ENCODE measurements around the gene NOS2.
"Not testable (repeated sequence)": the region's sequence is repeated elsewhere in the genome, so short reads cannot be mapped to it uniquely, and the experiment has no call there.

DNA sequence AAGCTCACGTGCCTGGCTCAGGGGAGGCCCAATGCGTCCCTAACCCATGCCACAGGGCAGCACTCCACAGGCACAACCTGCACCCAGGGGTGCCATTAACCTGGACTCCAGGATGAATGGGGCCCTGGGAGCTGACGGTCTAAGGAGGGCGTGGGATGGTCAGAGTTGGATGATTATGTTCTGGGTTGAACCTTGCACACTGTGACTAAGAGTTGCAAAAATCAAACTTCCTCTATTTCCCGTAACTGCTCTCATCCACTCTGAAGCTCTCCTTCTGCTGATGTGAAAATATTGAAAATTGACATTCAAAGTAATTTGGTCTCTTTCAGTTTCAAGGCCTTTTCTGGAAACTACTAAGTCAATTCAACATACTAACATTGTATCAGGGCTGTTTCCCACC, 54.0 kb downstream of the NOS2 start:
- not testable (repeated sequence) for TF ChIP-seq YY1 (IDR thresholded peaks at IDR 0.05; ENCODE audit: insufficient read depth, insufficient read length); ZNF274 (IDR thresholded peaks at IDR 0.05; ENCODE audit: low read depth, low read length); SUZ12 (IDR thresholded peaks at IDR 0.05; ENCODE audit: extremely low read depth, insufficient read depth, insufficient read length)
